OCI-LY7 (cell line): ENCODE data around the gene CFAP97. TPM values are rescaled to one million over a fixed set of nuclear protein-coding genes. Genes with fewer than 3 reads are reported as not detected.
A peak's percentile ranks its signal among the peaks of the same experiment; 100 is the strongest.

ENCODE experiments used
- BruUV-seq: library from RNA; stranded (reverse); fragments of 400-500 nt; replicated peaks from 2 replicates; lab custom pipeline; 2021; lab: Mats Ljungman, UMichigan
- CTCF ChIA-PET: fragments of 300-600 bp; sonication (Branson Sonifier 250); formaldehyde crosslinking; loops from one replicate; lab custom pipeline; 2022; ENCODE audit warnings: antibody characterized with exemption; ENCODE audit not compliant: unreplicated experiment; lab: Charles Lee
- POLR2A ChIA-PET: fragments of 300-600 bp; sonication (Branson Sonifier 250); formaldehyde crosslinking; loops from one replicate; lab custom pipeline; 2022; ENCODE audit warnings: antibody characterized with exemption; lab: Charles Lee
- DNase-seq: peaks from one replicate; pipeline ENCODE4 v3.0.0-alpha.2; 2015; ENCODE audit warnings: low spot score
- H2AFZ ChIP-seq: fragments of 200-600 bp; sonication (generic), shearing (Covaris generic); 2 replicates; pipeline ENCODE4 v1.6.1; 2014; ENCODE audit warnings: mild to moderate bottlenecking, antibody characterized with exemption, low read length, moderate library complexity
- H3K27ac ChIP-seq: fragments of 200-600 bp; sonication (generic); 2 replicates; pipeline ENCODE4 v1.5.1; 2014; ENCODE audit warnings: mixed run types, low read depth, mild to moderate bottlenecking, moderate library complexity, low read length, inconsistent platforms; ENCODE audit not compliant: poor library complexity, severe bottlenecking
- H3K36me3 ChIP-seq: fragments of 200-600 bp; sonication (generic); 2 replicates; pipeline ENCODE4 v1.6.1; 2014; ENCODE audit warnings: mild to moderate bottlenecking, antibody characterized with exemption, low read length, moderate library complexity, mixed read lengths; ENCODE audit not compliant: insufficient read depth
- H3K4me1 ChIP-seq: fragments of 200-600 bp; sonication (generic); 2 replicates; pipeline ENCODE4 v1.5.1; 2014; ENCODE audit warnings: mild to moderate bottlenecking, low read length; ENCODE audit not compliant: insufficient read depth, poor library complexity, severe bottlenecking
- H3K4me2 ChIP-seq: fragments of 200-600 bp; sonication (generic); 2 replicates; pipeline ENCODE4 v1.6.1; 2014; ENCODE audit warnings: mild to moderate bottlenecking, low read length
- H3K4me3 ChIP-seq: fragments of 200-600 bp; sonication (generic); 2 replicates; pipeline ENCODE4 v1.5.1; 2014; ENCODE audit warnings: mild to moderate bottlenecking, low read depth, low read length; ENCODE audit not compliant: poor library complexity, severe bottlenecking
- H3K79me2 ChIP-seq: fragments of 200-600 bp; sonication (generic); 2 replicates; pipeline ENCODE4 v1.6.1; 2016; ENCODE audit warnings: low read depth, mild to moderate bottlenecking, low read length, moderate library complexity, mixed read lengths; ENCODE audit not compliant: insufficient read depth
- H3K9me2 ChIP-seq: fragments of 200-600 bp; sonication (generic); 2 replicates; pipeline ENCODE4 v1.6.1; 2016; ENCODE audit warnings: mild to moderate bottlenecking, low read length, mixed read lengths; ENCODE audit not compliant: insufficient read depth
- H3K9me3 ChIP-seq: fragments of 200-600 bp; sonication (generic); 2 replicates; pipeline ENCODE4 v1.6.1; 2014; ENCODE audit warnings: mild to moderate bottlenecking, mixed run types, low read length, mixed read lengths
- H4K20me1 ChIP-seq: fragments of 200-600 bp; sonication (generic); 2 replicates; pipeline ENCODE4 v1.6.1; 2014; ENCODE audit warnings: mild to moderate bottlenecking, antibody characterized with exemption, low read length, moderate library complexity, mixed read lengths; ENCODE audit not compliant: insufficient read depth
- EZH2phosphoT487 ChIP-seq: fragments of 200-600 bp; sonication (generic); IDR thresholded peaks from 2 replicates; pipeline ENCODE4 v1.6.1; 2018; ENCODE audit warnings: low read depth, borderline replicate concordance, mild to moderate bottlenecking, mixed run types, antibody characterized with exemption, low read length, moderate library complexity, mixed read lengths
- intact Hi-C: fragments of 100-400 bp; cut with micrococcal nuclease; formaldehyde crosslinking; loops from one replicate; pipeline ENCODE4 v1.10.0; 2022; ENCODE audit not compliant: unreplicated experiment
- total RNA-seq, 2 experiments: library from RNA; depleted of rRNA in 1 of 2; stranded (reverse); fragments of >200 nt in 1 of 2; shearing (Covaris generic) in 1 of 2; gene quantifications; 2 replicates each; pipeline ENCODE4 v1.2.3, GENCODE V29; 2014 to 2022
- TF ChIP-seq, protein P1 (sequence below): fragments of 200-600 bp; sonication (generic); conservative IDR thresholded peaks from 2 replicates; pipeline ENCODE4 v1.5.1; 2014; ENCODE audit warnings: mild to moderate bottlenecking, antibody characterized with exemption, low read length, moderate library complexity, mixed read lengths

The CFAP97 gene
- total RNA-seq, 2 experiments from 2014 or later, result 22.7 to 57.3 TPM

DNA sequence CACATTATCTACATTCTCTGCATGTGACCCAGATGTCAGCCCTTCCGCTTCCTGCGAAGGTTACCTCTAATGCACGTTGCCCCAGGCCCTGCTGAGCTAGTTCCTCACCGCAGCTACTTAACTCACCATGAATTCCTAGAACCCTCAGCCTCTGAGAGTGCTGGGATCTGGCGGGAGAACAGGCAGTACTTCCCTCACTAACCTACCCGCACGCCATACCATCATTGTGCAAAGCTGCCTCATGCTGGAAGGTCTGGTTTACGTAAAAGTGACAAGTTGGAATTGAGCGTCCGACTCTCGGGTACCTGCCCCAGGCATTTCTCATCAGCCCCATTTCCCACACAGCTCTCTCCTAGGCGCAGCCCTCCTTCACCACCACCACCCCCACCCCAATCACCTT lies 54.4 kb downstream of the CFAP97 start:
- Histone ChIP-seq H3K4me1 (peaks cover 17% of the 10 kb centered on the region), H3K4me3 (no peak overlapping the region), H3K27ac (no peak overlapping the region), H3K4me2 (no peak overlapping the region), H4K20me1 (0 out of 2 replicates have a peak, but pooled peaks cover 4% of the 10 kb centered on the region), H3K9me2 (no peaks in the 10 kb centered on the region), H3K36me3 (peaks cover 61% of the 10 kb centered on the region), H3K9me3 (no peaks in the 10 kb centered on the region), H3K79me2 (peaks cover 2% of the 10 kb centered on the region; the same call in 1 of the 2 replicates), H2AFZ (no peak overlapping the region)
- intact Hi-C loops, result no loop called here
- no peak for DNase-seq
- ChIA-PET POLR2A (no interaction called here), CTCF (no interaction called here)
- no TSS peak for BruUV-seq
- TF ChIP-seq, protein P1, sequence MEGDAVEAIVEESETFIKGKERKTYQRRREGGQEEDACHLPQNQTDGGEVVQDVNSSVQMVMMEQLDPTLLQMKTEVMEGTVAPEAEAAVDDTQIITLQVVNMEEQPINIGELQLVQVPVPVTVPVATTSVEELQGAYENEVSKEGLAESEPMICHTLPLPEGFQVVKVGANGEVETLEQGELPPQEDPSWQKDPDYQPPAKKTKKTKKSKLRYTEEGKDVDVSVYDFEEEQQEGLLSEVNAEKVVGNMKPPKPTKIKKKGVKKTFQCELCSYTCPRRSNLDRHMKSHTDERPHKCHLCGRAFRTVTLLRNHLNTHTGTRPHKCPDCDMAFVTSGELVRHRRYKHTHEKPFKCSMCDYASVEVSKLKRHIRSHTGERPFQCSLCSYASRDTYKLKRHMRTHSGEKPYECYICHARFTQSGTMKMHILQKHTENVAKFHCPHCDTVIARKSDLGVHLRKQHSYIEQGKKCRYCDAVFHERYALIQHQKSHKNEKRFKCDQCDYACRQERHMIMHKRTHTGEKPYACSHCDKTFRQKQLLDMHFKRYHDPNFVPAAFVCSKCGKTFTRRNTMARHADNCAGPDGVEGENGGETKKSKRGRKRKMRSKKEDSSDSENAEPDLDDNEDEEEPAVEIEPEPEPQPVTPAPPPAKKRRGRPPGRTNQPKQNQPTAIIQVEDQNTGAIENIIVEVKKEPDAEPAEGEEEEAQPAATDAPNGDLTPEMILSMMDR, result no peak

DNA sequence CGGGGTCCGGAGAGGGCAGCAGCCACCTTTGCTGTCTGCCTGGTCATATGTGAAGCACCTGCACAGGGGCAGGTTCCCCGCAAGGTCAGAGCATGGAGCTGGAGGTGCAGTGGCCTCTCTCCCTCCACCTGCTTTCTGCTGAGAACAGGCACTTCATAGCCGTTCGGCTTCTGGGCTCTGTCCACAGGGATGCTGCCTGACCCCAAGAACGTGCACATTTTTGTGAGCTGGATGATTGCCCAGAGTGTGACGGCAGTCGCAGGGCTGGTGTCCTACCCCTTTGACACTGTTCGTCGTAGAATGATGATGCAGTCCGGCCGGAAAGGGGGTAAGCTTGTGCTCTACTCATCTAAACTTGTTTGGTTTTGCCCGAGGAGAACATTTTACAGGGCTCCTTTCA lies 58.2 kb downstream of the CFAP97 start:
- Histone ChIP-seq H3K27ac (no peak overlapping the region), H3K9me3 (no peaks in the 10 kb centered on the region), H3K4me1 (peaks cover 24% of the 10 kb centered on the region), H4K20me1 (peaks cover 10% of the 10 kb centered on the region; the same call in 1 of the 2 replicates), H3K9me2 (no peaks in the 10 kb centered on the region), H3K4me2 (no peak overlapping the region), H3K79me2 (peaks cover 11% of the 10 kb centered on the region; the same call in 1 of the 2 replicates), H3K4me3 (no peak overlapping the region), H2AFZ (no peak overlapping the region), H3K36me3 (peaks cover 38% of the 10 kb centered on the region)
- DNase-seq, result no peak
- TF ChIP-seq, protein P1, result no peak
- TF ChIP-seq EZH2phosphoT487, result no peak
- intact Hi-C loops, result no loop called here
- no TSS peak for BruUV-seq
- ChIA-PET POLR2A (interaction anchor here (1.1 kb wide), 1 partner anchor 13 kb away, joined by 4 read pairs; no protein-coding TSS in a partner anchor), CTCF (no interaction called here)

DNA sequence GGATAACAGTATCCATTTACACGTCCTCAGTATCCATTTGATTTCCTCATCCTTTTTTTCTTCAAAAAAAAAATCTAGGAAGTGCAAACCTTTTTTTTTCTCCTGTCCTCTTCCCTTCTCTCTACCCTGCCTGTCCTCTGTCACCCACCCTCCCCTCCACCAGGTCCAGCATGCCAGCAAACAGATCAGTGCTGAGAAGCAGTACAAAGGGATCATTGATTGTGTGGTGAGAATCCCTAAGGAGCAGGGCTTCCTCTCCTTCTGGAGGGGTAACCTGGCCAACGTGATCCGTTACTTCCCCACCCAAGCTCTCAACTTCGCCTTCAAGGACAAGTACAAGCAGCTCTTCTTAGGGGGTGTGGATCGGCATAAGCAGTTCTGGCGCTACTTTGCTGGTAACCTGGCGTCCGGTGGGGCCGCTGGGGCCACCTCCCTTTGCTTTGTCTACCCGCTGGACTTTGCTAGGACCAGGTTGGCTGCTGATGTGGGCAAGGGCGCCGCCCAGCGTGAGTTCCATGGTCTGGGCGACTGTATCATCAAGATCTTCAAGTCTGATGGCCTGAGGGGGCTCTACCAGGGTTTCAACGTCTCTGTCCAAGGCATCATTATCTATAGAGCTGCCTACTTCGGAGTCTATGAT lies 59.1 kb downstream of the CFAP97 start:
- H3K4me3 ChIP-seq, result no peak overlapping the region

More for the DNA sequence above, 59.1 kb downstream of the CFAP97 start:
- BruUV-seq, result no TSS peak
- ChIA-PET POLR2A (interaction anchor here (1.2 kb wide), 1 partner anchor 29 kb away, joined by 3 read pairs; no protein-coding TSS in a partner anchor), CTCF (interaction anchor here (0.6 kb wide), 1 partner anchor 268 kb away, joined by 3 read pairs; no protein-coding TSS in a partner anchor)
- Histone ChIP-seq H3K79me2 (peaks cover 11% of the 10 kb centered on the region; the same call in 1 of the 2 replicates), H4K20me1 (peaks cover 10% of the 10 kb centered on the region; the same call in 1 of the 2 replicates), H3K27ac (no peak overlapping the region), H3K4me1 (peaks cover 24% of the 10 kb centered on the region), H2AFZ (no peak overlapping the region), H3K9me3 (no peaks in the 10 kb centered on the region), H3K36me3 (peaks cover 31% of the 10 kb centered on the region), H3K4me2 (peak overlapping the region; percentile 97), H3K9me2 (no peaks in the 10 kb centered on the region)
- no peak for DNase-seq
- TF ChIP-seq EZH2phosphoT487, result no peak
- TF ChIP-seq, protein P1, result no peak
- intact Hi-C loops, result loop anchor here (5.0 kb wide), 2 partner anchors 38 to 453 kb away; no protein-coding TSS in a partner anchor
